Measurements from ENCODE around the gene TNS3.

The TNS3 gene

GRCh38 chr7:47314248-47314647, 267.7 kb downstream of the TNS3 start:
- DNase-seq: no peak

- no peak for DNase-seq
Observed at GRCh38 chr7:47313564-47313963, 268.3 kb downstream of the TNS3 start.

GRCh38 chr7:47311891-47312290, 270.0 kb downstream of the TNS3 start:
- DNase-seq: no peak

- DNase-seq: no peak
Observed at GRCh38 chr7:47310020-47310419, 271.9 kb downstream of the TNS3 start.

- DNase-seq: no peak
Observed at GRCh38 chr7:47308808-47309207, 273.1 kb downstream of the TNS3 start.

GRCh38 chr7:47307311-47307710, 274.6 kb downstream of the TNS3 start:
- no peak for DNase-seq

- DNase-seq: no peak
Observed at GRCh38 chr7:47304727-47305719, 276.9 kb downstream of the TNS3 start.

- no peak for DNase-seq
Observed at GRCh38 chr7:47303695-47304453, 278.0 kb downstream of the TNS3 start.

- DNase-seq: no peak
Observed at GRCh38 chr7:47303014-47303694, 278.8 kb downstream of the TNS3 start.

GRCh38 chr7:47302560-47302959, 279.4 kb downstream of the TNS3 start:
- no peak for DNase-seq

- no peak for DNase-seq
Observed at GRCh38 chr7:47301657-47302295, 280.1 kb downstream of the TNS3 start.

GRCh38 chr7:47301105-47301477, 280.8 kb downstream of the TNS3 start:
- DNase-seq: no peak

GRCh38 chr7:47300472-47301104, 281.3 kb downstream of the TNS3 start:
- no peak for DNase-seq

- no peak for DNase-seq
Observed at GRCh38 chr7:47299496-47299895, 282.4 kb downstream of the TNS3 start.

GRCh38 chr7:47298636-47299035, 283.3 kb downstream of the TNS3 start:
- DNase-seq: no peak

GRCh38 chr7:47297120-47297519, 284.8 kb downstream of the TNS3 start:
- no peak for DNase-seq

GRCh38 chr7:47295606-47296005, 286.3 kb downstream of the TNS3 start:
- DNase-seq: no peak

- DNase-seq: no peak
Observed at GRCh38 chr7:47294556-47295222, 287.2 kb downstream of the TNS3 start.

GRCh38 chr7:47293884-47294555, 287.9 kb downstream of the TNS3 start:
- DNase-seq: no peak

GRCh38 chr7:47292832-47293309, 289.0 kb downstream of the TNS3 start:
- no peak for DNase-seq

GRCh38 chr7:47291461-47292081, 290.3 kb downstream of the TNS3 start:
- DNase-seq: no peak
